DMS153 treated with DMSO at 0.1 percent for 48 hours (cell line): ENCODE data around the gene IL17F.

Experiments
- DNase-seq: peaks from one replicate; lab custom pipeline; 2025; ENCODE audit not compliant: unreplicated experiment; lab: John Stamatoyannopoulos, UW

IL17F gene

DNA sequence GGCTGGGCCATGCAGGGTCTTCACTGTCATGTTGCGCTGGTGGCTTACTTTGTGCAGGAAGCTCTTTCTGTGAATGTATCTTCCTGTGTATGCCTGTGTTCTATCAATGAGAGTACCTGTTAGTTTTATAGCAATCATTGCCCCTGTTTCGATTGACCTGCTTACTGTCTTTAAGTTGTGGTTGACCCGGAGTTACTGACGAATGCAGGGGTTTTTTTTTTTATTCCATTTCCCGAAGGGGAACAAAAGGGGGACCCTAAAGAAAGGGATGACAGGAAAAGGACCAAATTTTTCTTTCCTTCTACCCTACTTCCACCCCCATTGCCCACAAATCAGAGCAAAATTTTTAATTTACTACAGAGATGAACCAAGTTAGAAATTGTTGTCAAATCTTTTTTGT, at the start of gene IL17F:
Gene IL17F, minus strand, starts transcription at position 101 of the 400 bp plus-strand sequence. Its CDS starts 71 bp downstream, at position 30.
- no peak for DNase-seq

DNA sequence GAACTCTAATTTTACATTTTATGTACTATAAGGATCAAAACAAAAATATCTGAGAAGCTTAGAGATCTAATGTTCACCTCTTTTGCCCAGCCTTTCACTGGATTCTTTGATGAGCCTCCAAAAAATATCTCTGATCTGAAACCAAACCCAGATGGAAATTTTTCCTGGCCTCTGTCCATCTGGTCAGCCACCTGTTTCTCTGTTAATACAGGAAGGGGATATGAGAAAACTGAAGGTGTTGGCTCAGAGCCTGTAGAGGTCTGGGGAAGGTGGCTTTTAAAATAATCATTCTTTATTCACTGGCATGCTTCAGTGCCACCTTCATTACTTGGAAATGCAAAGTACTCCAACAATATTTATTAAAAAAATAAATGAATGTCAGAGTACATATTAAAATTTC, 48.8 kb upstream of the IL17F start:
- no peak for DNase-seq

DNA sequence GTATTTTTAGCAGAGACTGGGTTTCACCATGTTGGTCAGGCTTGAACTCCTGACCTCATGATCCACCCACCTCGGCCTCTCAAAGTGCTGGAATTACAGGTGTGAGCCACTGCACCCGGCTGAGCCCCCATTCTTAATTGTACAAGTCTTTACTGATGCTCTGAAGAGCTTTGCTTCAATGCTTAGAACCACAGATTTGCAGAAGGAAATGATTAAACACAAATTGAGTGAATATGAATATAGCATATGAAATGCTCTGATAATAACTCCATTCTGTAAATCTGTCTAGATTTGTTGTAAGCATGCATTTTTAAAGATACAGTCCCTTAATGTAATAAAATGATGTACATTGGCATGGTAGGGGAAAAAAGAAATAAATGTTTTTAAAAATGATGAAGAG, 44.5 kb upstream of the IL17F start:
- DNase-seq: no peak

DNA sequence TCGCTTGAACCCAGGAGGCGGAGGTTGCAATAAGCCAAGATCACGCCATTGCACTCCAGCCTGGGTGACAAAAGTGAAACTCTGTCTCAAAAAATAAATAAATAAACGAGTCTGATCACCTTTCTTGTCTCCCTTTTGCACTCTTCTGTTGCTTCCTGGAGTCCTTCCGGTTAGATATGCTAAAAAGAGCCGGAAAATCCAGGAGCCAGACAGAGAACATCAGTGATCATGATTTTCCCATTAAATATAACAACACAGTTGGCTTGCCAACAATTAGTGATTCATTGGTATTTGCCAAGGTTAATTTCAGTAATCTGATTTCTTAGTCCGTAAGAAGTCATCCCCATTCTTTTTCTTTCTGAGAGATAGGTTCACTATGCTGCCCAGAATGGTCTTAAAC, 43.9 kb upstream of the IL17F start:
- no peak for DNase-seq

DNA sequence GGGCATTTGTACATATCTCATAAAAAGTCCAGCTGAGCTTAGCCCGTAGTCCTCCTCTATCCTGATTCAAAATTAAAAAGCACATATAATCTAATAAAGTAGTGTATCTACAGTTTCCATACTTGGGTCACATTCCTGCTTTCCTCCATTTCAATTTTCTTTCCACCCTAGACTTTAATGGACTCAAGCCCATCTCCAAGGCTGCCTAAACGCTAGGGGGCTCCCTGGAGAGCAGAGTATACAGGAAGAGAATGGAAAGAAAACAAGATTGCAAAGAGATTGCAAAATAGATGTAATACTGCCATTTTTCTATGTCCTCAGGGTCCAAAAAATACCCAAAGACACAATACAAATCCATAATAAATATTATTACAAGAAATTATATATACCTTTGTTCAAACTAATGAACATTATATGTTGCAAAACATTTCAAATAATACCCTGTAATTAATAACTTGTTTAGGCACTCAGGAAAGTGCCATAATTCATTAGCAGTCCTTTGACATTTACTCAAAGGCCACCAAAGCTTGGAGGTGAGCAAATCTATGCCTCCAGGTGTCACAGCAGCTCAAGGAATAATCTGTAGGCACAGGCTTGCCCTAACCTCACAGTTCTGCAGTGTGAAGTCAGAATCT, 42.6 kb upstream of the IL17F start:
- peak; percentile 72 for DNase-seq

- DNase-seq: no peak
Measured at GRCh38 chr6:52285177-52286068, 41.1 kb upstream of the IL17F start.

GRCh38 chr6:52284460-52285176, 40.3 kb upstream of the IL17F start, which contains the start of gene MCM3:
TSS of gene MCM3 (minus strand) at chr6:52284742. CDS start at chr6:52284674, 68 bp downstream.
- DNase-seq: peak; percentile 99

GRCh38 chr6:52284131-52284459, 39.8 kb upstream of the IL17F start:
- DNase-seq: no peak

DNA sequence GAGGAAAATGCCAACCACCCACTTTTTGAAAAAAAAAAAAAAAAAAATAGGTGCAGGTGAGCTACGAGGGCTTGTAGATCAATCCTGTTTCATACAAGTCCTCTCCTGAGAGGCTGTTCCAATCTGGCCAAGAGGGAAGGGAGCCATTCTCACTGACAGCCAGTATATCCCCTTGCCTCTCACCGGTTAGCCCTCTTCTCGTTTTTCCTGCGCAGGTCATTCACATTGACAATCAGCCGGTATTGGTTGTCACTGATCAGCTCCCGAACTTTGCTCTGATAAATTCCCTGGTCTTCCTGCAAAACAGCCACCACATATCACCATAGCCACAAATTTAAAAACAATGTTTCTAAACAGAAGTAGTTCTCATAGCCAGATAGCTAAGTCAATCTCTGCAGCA, 38.8 kb upstream of the IL17F start:
- no peak for DNase-seq

GRCh38 chr6:52276130-52276529, 31.8 kb upstream of the IL17F start:
- DNase-seq: no peak

- no peak for DNase-seq
Measured at GRCh38 chr6:52271852-52272460, 27.7 kb upstream of the IL17F start.

- DNase-seq: peak; percentile 34
Measured at GRCh38 chr6:52263709-52264540, 19.6 kb upstream of the IL17F start.

DNA sequence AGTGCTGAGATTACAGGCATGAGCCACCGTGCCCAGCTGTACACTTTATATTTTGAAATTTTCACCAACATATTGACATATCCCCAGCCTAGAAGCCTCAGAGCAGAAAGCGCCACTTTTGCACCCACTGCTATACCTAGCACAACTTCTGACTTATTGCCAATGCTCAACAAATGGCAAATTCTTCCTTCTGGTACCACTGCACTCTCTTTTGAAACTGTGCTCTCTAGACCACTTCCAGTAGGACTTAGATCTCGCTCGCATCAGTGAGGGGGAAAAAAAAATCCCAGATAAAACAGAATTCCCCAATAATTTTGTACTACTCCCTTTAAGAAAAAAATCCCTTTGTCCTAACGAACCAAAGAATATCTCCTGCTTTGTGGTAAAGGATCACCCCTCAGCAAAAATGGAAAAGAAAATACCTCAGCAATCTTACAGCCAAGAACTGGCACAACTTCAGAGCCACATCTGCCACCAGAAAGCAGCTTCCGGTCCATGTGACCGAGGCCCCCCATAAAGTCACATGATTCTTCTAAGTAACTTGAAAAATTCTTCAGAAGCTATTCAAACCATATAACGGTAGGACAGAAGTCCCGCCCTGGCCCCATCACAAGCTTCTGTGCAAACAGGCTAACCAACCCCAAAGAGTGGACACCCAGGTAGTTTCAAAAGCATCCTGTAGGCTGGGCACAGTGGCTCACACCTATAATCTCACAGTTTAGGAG, 18.5 kb upstream of the IL17F start:
- DNase-seq: no peak

DNA sequence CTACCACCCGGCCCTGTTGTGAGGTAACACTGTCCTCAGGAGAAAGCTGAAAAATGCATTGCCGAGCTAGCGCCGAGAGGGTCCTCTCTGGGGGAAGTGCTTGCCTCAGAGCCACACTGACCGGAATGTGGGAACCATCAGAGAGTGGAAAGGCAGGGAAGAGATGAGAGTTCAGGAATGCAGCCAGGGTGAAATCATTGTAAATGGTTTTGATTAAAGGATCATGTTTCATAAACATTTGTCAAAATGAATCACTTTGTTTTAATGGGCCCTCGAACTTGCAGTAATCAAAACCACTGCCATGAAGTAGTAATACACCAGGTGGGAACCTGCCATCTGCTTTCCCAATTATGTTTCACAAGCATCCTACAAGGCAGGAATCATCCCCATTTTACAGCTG, 16.9 kb upstream of the IL17F start:
- no peak for DNase-seq

GRCh38 chr6:52260634-52261033, 16.3 kb upstream of the IL17F start:
- no peak for DNase-seq

GRCh38 chr6:52255434-52255833, 11.1 kb upstream of the IL17F start:
- DNase-seq: no peak

GRCh38 chr6:52254731-52255378, 10.6 kb upstream of the IL17F start:
- no peak for DNase-seq

GRCh38 chr6:52253494-52253893, 9.2 kb upstream of the IL17F start:
- no peak for DNase-seq

- no peak for DNase-seq
Measured at GRCh38 chr6:52251113-52251512, 6.8 kb upstream of the IL17F start.
